Liver (tissue), 3 donors: ENCODE data around the gene DPP7.

Experiments used
- CTCF ChIP-seq: fragments of 150-350 bp; IDR thresholded peaks from 2 replicates; pipeline ENCODE4 v1.5.1; 2017; ENCODE audit warnings: improper control_type of control experiment, low read depth, low read length; ENCODE audit not compliant: missing input control
- SP1 ChIP-seq: IDR thresholded peaks from 2 replicates; pipeline ENCODE4 v1.6.1; 2018; ENCODE audit warnings: antibody characterized with exemption, mild to moderate bottlenecking
- TAF1 ChIP-seq: conservative IDR thresholded peaks from 2 replicates; pipeline ENCODE4 v1.6.1; 2016; ENCODE audit warnings: antibody characterized with exemption, mild to moderate bottlenecking
- TF ChIP-seq, protein P1 (sequence below): IDR thresholded peaks from 2 replicates; pipeline ENCODE4 v1.6.1; 2016; ENCODE audit warnings: antibody characterized with exemption
- donor health status: healthy.
- donor health status: healthy.

DNA sequence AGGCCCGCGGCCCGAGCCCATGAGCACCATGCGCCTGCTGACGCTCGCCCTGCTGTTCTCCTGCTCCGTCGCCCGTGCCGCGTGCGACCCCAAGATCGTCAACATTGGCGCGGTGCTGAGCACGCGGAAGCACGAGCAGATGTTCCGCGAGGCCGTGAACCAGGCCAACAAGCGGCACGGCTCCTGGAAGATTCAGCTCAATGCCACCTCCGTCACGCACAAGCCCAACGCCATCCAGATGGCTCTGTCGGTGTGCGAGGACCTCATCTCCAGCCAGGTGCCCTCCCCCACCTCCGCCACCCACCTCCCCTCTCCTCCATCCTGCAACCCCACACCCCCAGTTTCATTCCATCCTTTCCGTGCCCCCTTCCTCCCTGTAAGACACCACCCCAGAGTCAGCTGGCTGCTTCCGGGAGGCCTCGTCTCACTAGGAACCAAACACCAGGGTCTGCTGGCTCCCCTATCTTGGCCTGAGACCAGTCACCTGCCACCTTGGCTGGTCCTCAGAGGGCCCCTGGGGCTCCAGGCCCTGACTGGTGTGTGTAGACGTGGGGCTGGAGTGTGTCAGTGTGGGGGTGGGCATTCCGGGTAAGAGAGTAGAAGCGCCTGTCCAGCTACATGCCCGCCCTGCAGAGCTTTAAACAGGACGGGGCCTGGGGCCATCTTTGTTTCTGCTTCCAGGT lies 25.1 kb upstream of the DPP7 start:
- TF ChIP-seq CTCF (no peak), TAF1 (no peak), SP1 (no peak)
- TF ChIP-seq, protein P1, sequence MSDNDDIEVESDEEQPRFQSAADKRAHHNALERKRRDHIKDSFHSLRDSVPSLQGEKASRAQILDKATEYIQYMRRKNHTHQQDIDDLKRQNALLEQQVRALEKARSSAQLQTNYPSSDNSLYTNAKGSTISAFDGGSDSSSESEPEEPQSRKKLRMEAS = no peak
